ENCODE measurements around the gene PDP2.

- TF ChIP-seq, protein P1, sequence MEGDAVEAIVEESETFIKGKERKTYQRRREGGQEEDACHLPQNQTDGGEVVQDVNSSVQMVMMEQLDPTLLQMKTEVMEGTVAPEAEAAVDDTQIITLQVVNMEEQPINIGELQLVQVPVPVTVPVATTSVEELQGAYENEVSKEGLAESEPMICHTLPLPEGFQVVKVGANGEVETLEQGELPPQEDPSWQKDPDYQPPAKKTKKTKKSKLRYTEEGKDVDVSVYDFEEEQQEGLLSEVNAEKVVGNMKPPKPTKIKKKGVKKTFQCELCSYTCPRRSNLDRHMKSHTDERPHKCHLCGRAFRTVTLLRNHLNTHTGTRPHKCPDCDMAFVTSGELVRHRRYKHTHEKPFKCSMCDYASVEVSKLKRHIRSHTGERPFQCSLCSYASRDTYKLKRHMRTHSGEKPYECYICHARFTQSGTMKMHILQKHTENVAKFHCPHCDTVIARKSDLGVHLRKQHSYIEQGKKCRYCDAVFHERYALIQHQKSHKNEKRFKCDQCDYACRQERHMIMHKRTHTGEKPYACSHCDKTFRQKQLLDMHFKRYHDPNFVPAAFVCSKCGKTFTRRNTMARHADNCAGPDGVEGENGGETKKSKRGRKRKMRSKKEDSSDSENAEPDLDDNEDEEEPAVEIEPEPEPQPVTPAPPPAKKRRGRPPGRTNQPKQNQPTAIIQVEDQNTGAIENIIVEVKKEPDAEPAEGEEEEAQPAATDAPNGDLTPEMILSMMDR (IDR thresholded peaks at IDR 0.05), result no peak
- TF ChIP-seq EP300 (IDR thresholded peaks at IDR 0.05; ENCODE audit: low read depth) (no peak), POLR2A (IDR thresholded peaks at IDR 0.05) (no peak), POLR2AphosphoS5 (IDR thresholded peaks at IDR 0.05) (no peak)
These were observed 18.6 kb downstream of the PDP2 start for GRCh38 chr16:66898933-66899309.

Data from transverse colon (tissue), 4 donors.